GM12878 (cell line): Measurements from ENCODE around the gene SCNN1B. TPM values are rescaled to one million over a fixed set of nuclear protein-coding genes. Genes with fewer than 3 reads are reported as not detected.
A peak's percentile ranks its signal among the peaks of the same experiment; 100 is the strongest.

Experiments
- ATAC-seq: fragments of 200-7000 bp; cut with Tn5 transposase; 3 replicates; pipeline ENCODE4 v1.9.1; 2020; ENCODE audit warnings: mild to moderate bottlenecking, moderate library complexity
- BruUV-seq: library from RNA; stranded (reverse); fragments of 400-500 nt; replicated peaks from 2 replicates; lab custom pipeline; 2021; lab: Mats Ljungman, UMichigan
- CTCF ChIA-PET: fragments of 300-600 bp; sonication (Branson Sonifier 250); formaldehyde crosslinking; extraction: SDS; loops from one replicate; lab custom pipeline; 2021; ENCODE audit warnings: inconsistent platforms; lab: Yijun Ruan, JAX
- POLR2A ChIA-PET: fragments of 350-600 bp; formaldehyde crosslinking; extraction: SDS; loops from one replicate; lab custom pipeline; 2021; ENCODE audit warnings: inconsistent platforms; lab: Charles Lee
- RAD21 ChIA-PET: fragments of 300-600 bp; sonication (Branson Sonifier 250); formaldehyde crosslinking; loops from one replicate; lab custom pipeline; 2023; ENCODE audit warnings: antibody characterized with exemption; ENCODE audit not compliant: unreplicated experiment; lab: Charles Lee
- SMC1A ChIA-PET: fragments of 300-600 bp; sonication (Branson Sonifier 250); formaldehyde crosslinking; loops from one replicate; lab custom pipeline; 2023; ENCODE audit not compliant: unreplicated experiment, uncharacterized antibody; lab: Charles Lee
- DNase-seq: peaks from one replicate; pipeline ENCODE4 v3.0.0-alpha.2; 2011; ENCODE audit warnings: low read depth, low spot score
- FAIRE-seq: peaks from 3 replicates; lab custom pipeline; 2011; peaks lifted over from hg19 to GRCh38; lab: Jason Lieb, UNC
- H2AFZ ChIP-seq: 2 replicates; pipeline ENCODE4 v1.6.0; 2011; ENCODE audit warnings: low read depth, low read length, control low read depth; ENCODE audit not compliant: control insufficient read depth
- H3K27ac ChIP-seq: 2 replicates; pipeline ENCODE4 v1.5.1; 2011; ENCODE audit warnings: control low read depth; ENCODE audit not compliant: control insufficient read depth, insufficient read depth
- H3K27me3 ChIP-seq, 2 experiments: replicated peaks in 1 of 2; 2 replicates each; pipeline versions ENCODE4 v1.6.0 to v1.6.1; 2011; ENCODE audit warnings: low read length in 1 of 2; ENCODE audit not compliant: control insufficient read depth in 2 of 2, insufficient read depth in 2 of 2
- H3K36me3 ChIP-seq, 2 experiments: 2 replicates each; pipeline ENCODE4 v1.5.1; 2011; ENCODE audit warnings: low read length in 1 of 2; ENCODE audit not compliant: control insufficient read depth in 2 of 2, insufficient read depth in 2 of 2
- H3K4me1 ChIP-seq: 2 replicates; pipeline ENCODE4 v1.6.1; 2011; ENCODE audit warnings: mild to moderate bottlenecking, low read length, moderate library complexity, mixed read lengths; ENCODE audit not compliant: control insufficient read depth, insufficient read depth
- H3K4me2 ChIP-seq: 2 replicates; pipeline ENCODE4 v1.6.0; 2011; ENCODE audit warnings: control low read depth; ENCODE audit not compliant: control insufficient read depth, insufficient read depth
- H3K4me3 ChIP-seq: fragments of 200-600 bp; sonication (generic); 2 replicates; pipeline ENCODE4 v1.5.1; 2016
- H3K79me2 ChIP-seq: 2 replicates; pipeline ENCODE4 v1.6.0; 2011; ENCODE audit warnings: low read length; ENCODE audit not compliant: control insufficient read depth, insufficient read depth
- H3K9ac ChIP-seq: 2 replicates; pipeline ENCODE4 v1.8.0; 2011; ENCODE audit warnings: low read length, control low read depth, mixed read lengths; ENCODE audit not compliant: control insufficient read depth, insufficient read depth
- H3K9me3 ChIP-seq: replicated peaks from 3 replicates; pipeline ENCODE4 v1.5.1; 2011; ENCODE audit warnings: mild to moderate bottlenecking, low read length; ENCODE audit not compliant: control insufficient read depth, insufficient read depth
- H4K20me1 ChIP-seq: 2 replicates; pipeline ENCODE4 v1.6.0; 2011; ENCODE audit not compliant: control insufficient read depth, insufficient read depth
- E2F4 ChIP-seq: IDR thresholded peaks from 2 replicates; pipeline ENCODE4 v1.6.1; 2012; ENCODE audit warnings: low read depth, low read length, improper control_type of control experiment
- IRF4 ChIP-seq: IDR thresholded peaks from 2 replicates; pipeline ENCODE4 v1.6.1; 2011; ENCODE audit warnings: low read depth, low read length
- MTA3 ChIP-seq: IDR thresholded peaks from 2 replicates; pipeline ENCODE4 v1.6.1; 2012; ENCODE audit warnings: low read length, inconsistent platforms, borderline replicate concordance
- POU2F2 ChIP-seq: IDR thresholded peaks from 3 replicates; pipeline ENCODE4 v1.6.1; 2011; ENCODE audit warnings: low read depth, mild to moderate bottlenecking, low read length, borderline replicate concordance
- RB1 ChIP-seq: fragments of 450-650 bp; formaldehyde crosslinking; IDR thresholded peaks from 2 replicates; pipeline ENCODE4 v1.6.1; 2017; ENCODE audit warnings: mild to moderate bottlenecking, borderline replicate concordance
- SKIL ChIP-seq: fragments of 450-650 bp; IDR thresholded peaks from 2 replicates; pipeline ENCODE4 v1.6.1; 2017; ENCODE audit warnings: mild to moderate bottlenecking, low read depth, inconsistent platforms; ENCODE audit not compliant: poor library complexity, severe bottlenecking
- ZNF24 ChIP-seq: fragments of 450-650 bp; IDR thresholded peaks from 2 replicates; pipeline ENCODE4 v1.6.1; 2017; ENCODE audit warnings: antibody characterized with exemption, mild to moderate bottlenecking
- ZSCAN29 ChIP-seq: fragments of 450-650 bp; IDR thresholded peaks from 2 replicates; pipeline ENCODE4 v1.6.1; 2017; ENCODE audit warnings: mild to moderate bottlenecking, moderate library complexity
- WGBS: methylation state at CpG from one replicate; pipeline ENCODE4 v1.1.6; 2016; ENCODE audit warnings: low lambda C conversion rate; ENCODE audit not compliant: insufficient replicate concordance, insufficient coverage; ENCODE audit errors: missing lambda C conversion rate; 5-methylcytosine and 5-hydroxymethylcytosine counted together
- in situ Hi-C: fragments of 300-500 bp; cut with MboI; formaldehyde crosslinking; loops from 9 replicates; pipeline ENCODE4 v1.14.3; 2018; ENCODE audit warnings: mixed read lengths
- intact Hi-C: fragments of 100-400 bp; cut with micrococcal nuclease; formaldehyde crosslinking; loops from one replicate; pipeline ENCODE4 v1.14.2; 2022; ENCODE audit not compliant: unreplicated experiment
- polyA plus RNA-seq, 11 experiments: library from polyadenylated mRNA; depleted of rRNA in 4 of 11; unstranded in 6 of 11; stranded (reverse) in 5 of 11; fragments of >200 nt; fragmentation: Nextera tagmentation in 4 of 11; fragmentation: Illumina TruSeq in 1 of 11; extraction: Ambion mirVana in 4 of 11; extraction: Trizol in 1 of 11; gene quantifications; 1 replicate in 1 of 11; 2 replicates in 10 of 11; pipeline versions ENCODE4 v1.2.1 to v1.2.3, GENCODE V29; 2011 to 2016; ENCODE audit warnings: inconsistent platforms in 2 of 11, missing spikeins in 2 of 11, low read depth in 1 of 11
- total RNA-seq, 4 experiments: library from RNA; depleted of rRNA in 3 of 4; stranded (reverse); fragments of >200 nt in 3 of 4; fragmentation: Illumina TruSeq in 1 of 4; extraction: Trizol in 1 of 4; gene quantifications; 2 replicates each; pipeline versions ENCODE4 v1.2.1 to v1.2.3, GENCODE V29; 2013 to 2021
- TF ChIP-seq, protein P1 (sequence below): fragments of 450-650 bp; IDR thresholded peaks from 2 replicates; pipeline ENCODE4 v1.6.1; 2017; ENCODE audit warnings: low read depth, mild to moderate bottlenecking, moderate library complexity

Gene SCNN1B
- total and polyA plus RNA-seq, 10 of the 15 experiments (the other 5 are each of a cell fraction or from before 2014, with no cell fraction given), result 0.28 to 1.5 (median 0.64) TPM

- no peaks in the 10 kb centered on the region for H3K27me3 ChIP-seq
- no peak overlapping the region for H3K9ac ChIP-seq
- intact Hi-C loops, result loop anchor here (1.0 to 10.0 kb wide), 4 partner anchors 12 to 153 kb away; partner anchors contain the start of gene SCNN1G
- H3K79me2 ChIP-seq, result no peaks in the 10 kb centered on the region
- no peak overlapping the region for H2AFZ ChIP-seq
- ChIA-PET POLR2A (interaction anchor here (0.6 to 2.4 kb wide), 6 partner anchors 9 to 89 kb away, joined by 3 to 7 read pairs (median 4); no protein-coding TSS in a partner anchor), CTCF (interaction anchor here (0.7 to 8.0 kb wide), 9 partner anchors 9 to 152 kb away, joined by 3 to 80 read pairs (median 9); partner anchors contain the start of genes SCNN1B and SCNN1G), SMC1A (interaction anchor here (0.8 to 10.6 kb wide), 15 partner anchors 11 to 99 kb away, joined by 3 to 118 read pairs (median 6); partner anchors contain the start of gene SCNN1B), RAD21 (interaction anchor here (1.0 to 6.5 kb wide), 12 partner anchors 11 to 170 kb away, joined by 3 to 76 read pairs (median 4); partner anchors contain the start of gene SCNN1B)
- 0% methylated on average over 1 of the region's 1 CpG for WGBS
- DNase-seq (no peak), ATAC-seq (peak; percentile 6; the same call in 1 of the 3 replicates), FAIRE-seq (no peak)
- 0 out of 2 replicates have a peak overlapping the region, but pooled peaks have one; percentile 5 for H3K4me3 ChIP-seq
- no peaks in the 10 kb centered on the region for H4K20me1 ChIP-seq
- H3K36me3 ChIP-seq, result no peaks in the 10 kb centered on the region
- H3K4me2 ChIP-seq, result peak overlapping the region; percentile 70
- peaks cover 31% of the 10 kb centered on the region for H3K4me1 ChIP-seq
- H3K9me3 ChIP-seq, result peaks cover 2% of the 10 kb centered on the region; the same call in 2 of the 3 replicates
- TF ChIP-seq MTA3, result 0 out of 2 replicates have a peak, but pooled peaks have one; percentile 5
- TF ChIP-seq ZSCAN29, result no peak
- in situ Hi-C loops, result no loop called here
- no TSS peak for BruUV-seq
- H3K27ac ChIP-seq, result peak overlapping the region; percentile 79
These were observed 32.8 kb downstream of the SCNN1B start for GRCh38 chr16:23334950-23335349.

DNA sequence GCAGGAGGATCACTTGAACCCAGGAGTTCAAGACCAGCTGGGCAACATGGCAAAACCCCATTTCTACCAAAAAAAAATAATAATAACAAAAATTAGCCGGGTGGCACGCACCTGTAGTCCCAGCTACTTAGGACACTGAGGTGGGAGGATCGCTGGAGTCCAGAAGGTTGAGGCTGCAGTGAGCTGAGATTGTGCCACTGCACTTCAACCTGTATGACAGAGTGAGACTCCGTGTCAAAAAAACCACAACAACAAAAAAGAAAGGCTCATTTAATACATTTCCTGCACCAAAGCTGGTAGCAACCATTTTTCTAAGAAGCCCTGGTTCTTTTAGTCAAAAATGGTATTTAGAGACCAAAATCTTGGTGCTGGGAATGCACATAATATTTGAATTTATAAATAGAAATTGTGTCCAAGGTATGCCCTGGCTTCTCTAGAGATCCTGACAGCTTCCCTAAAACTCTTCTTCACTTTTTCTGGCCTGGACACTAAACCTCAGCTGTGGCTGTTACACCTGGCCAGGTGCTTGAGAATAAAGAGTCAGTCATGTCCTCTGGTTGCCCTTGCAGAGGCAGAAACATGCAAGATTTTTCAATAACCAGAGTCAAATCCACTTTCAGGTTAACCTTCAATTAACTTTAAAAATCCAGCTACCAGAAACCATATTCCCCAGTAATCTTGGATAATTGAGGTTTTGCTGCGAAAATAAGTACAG lies 35.9 kb downstream of the SCNN1B start:
- no peaks in the 10 kb centered on the region for H4K20me1 ChIP-seq
- H2AFZ ChIP-seq, result no peak overlapping the region
- no peak overlapping the region for H3K27ac ChIP-seq
- intact Hi-C loops, result loop anchor here (5.0 to 10.0 kb wide), 2 partner anchors 97 to 156 kb away; partner anchors contain the start of gene SCNN1G
- ChIA-PET RAD21 (interaction anchor here (1.0 to 6.5 kb wide), 8 partner anchors 9 to 151 kb away, joined by 3 to 76 read pairs (median 8); partner anchors contain the start of gene SCNN1B), SMC1A (interaction anchor here (0.7 to 10.6 kb wide), 15 partner anchors 9 to 1308 kb away, joined by 3 to 118 read pairs (median 5); partner anchors contain the start of gene SCNN1B), CTCF (interaction anchor here (0.7 to 8.0 kb wide), 6 partner anchors 9 to 168 kb away, joined by 3 to 80 read pairs (median 14); partner anchors contain the start of gene SCNN1G), POLR2A (interaction anchor here (0.5 to 1.7 kb wide), 4 partner anchors 21 to 157 kb away, joined by 3 to 8 read pairs (median 4); no protein-coding TSS in a partner anchor)
- ATAC-seq, result no peak
- no peak for FAIRE-seq
- no peak overlapping the region for H3K4me3 ChIP-seq
- WGBS, result 90% methylated on average over 5 of the region's 5 CpGs
- BruUV-seq, result no TSS peak
- H3K4me2 ChIP-seq, result no peak overlapping the region
- peaks cover 2% of the 10 kb centered on the region; the same call in 2 of the 3 replicates for H3K9me3 ChIP-seq
- H3K79me2 ChIP-seq, result no peaks in the 10 kb centered on the region
- H3K27me3 ChIP-seq, result no peaks in the 10 kb centered on the region
- H3K36me3 ChIP-seq, result no peaks in the 10 kb centered on the region
- no peak overlapping the region for H3K9ac ChIP-seq
- DNase-seq, result no peak
- H3K4me1 ChIP-seq, result peaks cover 31% of the 10 kb centered on the region
- in situ Hi-C loops, result no loop called here
- TF ChIP-seq POU2F2, result no peak
- TF ChIP-seq, protein P1, sequence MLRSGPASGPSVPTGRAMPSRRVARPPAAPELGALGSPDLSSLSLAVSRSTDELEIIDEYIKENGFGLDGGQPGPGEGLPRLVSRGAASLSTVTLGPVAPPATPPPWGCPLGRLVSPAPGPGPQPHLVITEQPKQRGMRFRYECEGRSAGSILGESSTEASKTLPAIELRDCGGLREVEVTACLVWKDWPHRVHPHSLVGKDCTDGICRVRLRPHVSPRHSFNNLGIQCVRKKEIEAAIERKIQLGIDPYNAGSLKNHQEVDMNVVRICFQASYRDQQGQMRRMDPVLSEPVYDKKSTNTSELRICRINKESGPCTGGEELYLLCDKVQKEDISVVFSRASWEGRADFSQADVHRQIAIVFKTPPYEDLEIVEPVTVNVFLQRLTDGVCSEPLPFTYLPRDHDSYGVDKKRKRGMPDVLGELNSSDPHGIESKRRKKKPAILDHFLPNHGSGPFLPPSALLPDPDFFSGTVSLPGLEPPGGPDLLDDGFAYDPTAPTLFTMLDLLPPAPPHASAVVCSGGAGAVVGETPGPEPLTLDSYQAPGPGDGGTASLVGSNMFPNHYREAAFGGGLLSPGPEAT, result no peak
- TF ChIP-seq IRF4, result no peak
- TF ChIP-seq RB1, result no peak
- TF ChIP-seq ZNF24, result no peak
- no peak for TF ChIP-seq E2F4
- no peak for TF ChIP-seq SKIL
